Measurements from ENCODE around the gene TSPAN9. TPM values are rescaled to one million over a fixed set of nuclear protein-coding genes. Genes with fewer than 3 reads are reported as not detected.
A peak's percentile ranks its signal among the peaks of the same experiment; 100 is the strongest.

TSPAN9 gene
- total RNA-seq, 1 donor from 2014 or later = 114 TPM

- H3K4me3 Mint-ChIP-seq (ENCODE audit: unreplicated experiment) = peak overlapping the region; percentile 44
- peaks cover 74% of the 10 kb centered on the region for H3K4me1 Mint-ChIP-seq (ENCODE audit: unreplicated experiment)
- H3K27me3 Mint-ChIP-seq (ENCODE audit: unreplicated experiment) = no peaks in the 10 kb centered on the region
- H3K36me3 Mint-ChIP-seq (ENCODE audit: unreplicated experiment) = peaks cover 5% of the 10 kb centered on the region
- no peaks in the 10 kb centered on the region for H3K9me3 Mint-ChIP-seq (ENCODE audit: unreplicated experiment)
- H3K27ac Mint-ChIP-seq (ENCODE audit: unreplicated experiment) = peak overlapping the region; percentile 81
- TF ChIP-seq, protein P1, sequence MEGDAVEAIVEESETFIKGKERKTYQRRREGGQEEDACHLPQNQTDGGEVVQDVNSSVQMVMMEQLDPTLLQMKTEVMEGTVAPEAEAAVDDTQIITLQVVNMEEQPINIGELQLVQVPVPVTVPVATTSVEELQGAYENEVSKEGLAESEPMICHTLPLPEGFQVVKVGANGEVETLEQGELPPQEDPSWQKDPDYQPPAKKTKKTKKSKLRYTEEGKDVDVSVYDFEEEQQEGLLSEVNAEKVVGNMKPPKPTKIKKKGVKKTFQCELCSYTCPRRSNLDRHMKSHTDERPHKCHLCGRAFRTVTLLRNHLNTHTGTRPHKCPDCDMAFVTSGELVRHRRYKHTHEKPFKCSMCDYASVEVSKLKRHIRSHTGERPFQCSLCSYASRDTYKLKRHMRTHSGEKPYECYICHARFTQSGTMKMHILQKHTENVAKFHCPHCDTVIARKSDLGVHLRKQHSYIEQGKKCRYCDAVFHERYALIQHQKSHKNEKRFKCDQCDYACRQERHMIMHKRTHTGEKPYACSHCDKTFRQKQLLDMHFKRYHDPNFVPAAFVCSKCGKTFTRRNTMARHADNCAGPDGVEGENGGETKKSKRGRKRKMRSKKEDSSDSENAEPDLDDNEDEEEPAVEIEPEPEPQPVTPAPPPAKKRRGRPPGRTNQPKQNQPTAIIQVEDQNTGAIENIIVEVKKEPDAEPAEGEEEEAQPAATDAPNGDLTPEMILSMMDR (IDR thresholded peaks at IDR 0.05) = no peak
- no peak for DNase-seq (ENCODE audit: extremely low spot score, unreplicated experiment)
Measured at GRCh38 chr12:3132636-3133404, 55.6 kb downstream of the TSPAN9 start.

DNA sequence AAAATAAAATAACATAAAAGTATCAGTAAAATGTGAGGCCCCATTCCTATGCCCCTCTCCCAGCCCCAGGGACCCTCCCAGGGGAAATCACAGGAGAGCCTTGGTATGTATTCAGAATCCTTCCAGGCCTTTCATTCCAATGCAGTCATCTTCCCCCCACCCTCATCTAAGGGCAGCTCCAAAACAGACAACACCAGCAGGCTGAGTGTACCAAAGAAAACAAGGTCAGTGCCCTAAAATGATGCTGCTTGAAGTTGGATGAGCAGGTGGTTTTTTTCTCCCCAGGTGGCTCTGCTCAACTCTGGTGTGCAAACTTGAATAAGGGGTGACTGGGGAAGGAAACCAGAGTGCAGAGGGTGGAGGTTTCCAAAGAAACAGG, 56.2 kb downstream of the TSPAN9 start:
- TF ChIP-seq, protein P1 (IDR thresholded peaks at IDR 0.05) = no peak
- H3K36me3 Mint-ChIP-seq (ENCODE audit: unreplicated experiment) = peaks cover 5% of the 10 kb centered on the region
- H3K9me3 Mint-ChIP-seq (ENCODE audit: unreplicated experiment) = no peaks in the 10 kb centered on the region
- no peak overlapping the region for H3K4me3 Mint-ChIP-seq (ENCODE audit: unreplicated experiment)
- peak overlapping the region; percentile 81 for H3K27ac Mint-ChIP-seq (ENCODE audit: unreplicated experiment)
- H3K4me1 Mint-ChIP-seq (ENCODE audit: unreplicated experiment) = peaks cover 79% of the 10 kb centered on the region
- H3K27me3 Mint-ChIP-seq (ENCODE audit: unreplicated experiment) = no peaks in the 10 kb centered on the region
- DNase-seq (ENCODE audit: extremely low spot score, unreplicated experiment) = no peak

DNA sequence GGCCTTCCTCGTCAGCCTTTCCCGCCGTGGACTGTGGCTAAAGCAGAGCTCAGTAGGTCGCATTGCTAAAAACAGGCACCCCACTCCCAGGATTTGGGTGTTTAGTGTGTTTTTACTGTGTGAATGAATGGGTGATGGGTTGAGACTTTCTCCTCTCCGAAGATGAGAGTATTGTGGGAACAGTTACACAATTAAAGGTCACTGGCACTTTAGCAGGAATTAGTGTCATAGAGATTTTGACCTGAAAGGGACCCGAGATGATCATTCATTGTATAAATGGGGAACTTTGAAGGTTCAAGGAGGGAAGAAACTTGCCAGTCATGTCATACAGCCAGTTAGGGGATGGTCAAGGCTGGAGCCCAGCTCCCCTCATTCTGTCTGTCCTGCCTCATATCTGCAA, 56.9 kb downstream of the TSPAN9 start:
- TF ChIP-seq, protein P1 (IDR thresholded peaks at IDR 0.05) = no peak
- H3K4me1 Mint-ChIP-seq (ENCODE audit: unreplicated experiment) = peaks cover 86% of the 10 kb centered on the region
- H3K9me3 Mint-ChIP-seq (ENCODE audit: unreplicated experiment) = no peaks in the 10 kb centered on the region
- no peaks in the 10 kb centered on the region for H3K27me3 Mint-ChIP-seq (ENCODE audit: unreplicated experiment)
- DNase-seq (ENCODE audit: extremely low spot score, unreplicated experiment) = no peak
- H3K4me3 Mint-ChIP-seq (ENCODE audit: unreplicated experiment) = no peak overlapping the region
- H3K36me3 Mint-ChIP-seq (ENCODE audit: unreplicated experiment) = no peaks in the 10 kb centered on the region
- H3K27ac Mint-ChIP-seq (ENCODE audit: unreplicated experiment) = no peak overlapping the region

DNA sequence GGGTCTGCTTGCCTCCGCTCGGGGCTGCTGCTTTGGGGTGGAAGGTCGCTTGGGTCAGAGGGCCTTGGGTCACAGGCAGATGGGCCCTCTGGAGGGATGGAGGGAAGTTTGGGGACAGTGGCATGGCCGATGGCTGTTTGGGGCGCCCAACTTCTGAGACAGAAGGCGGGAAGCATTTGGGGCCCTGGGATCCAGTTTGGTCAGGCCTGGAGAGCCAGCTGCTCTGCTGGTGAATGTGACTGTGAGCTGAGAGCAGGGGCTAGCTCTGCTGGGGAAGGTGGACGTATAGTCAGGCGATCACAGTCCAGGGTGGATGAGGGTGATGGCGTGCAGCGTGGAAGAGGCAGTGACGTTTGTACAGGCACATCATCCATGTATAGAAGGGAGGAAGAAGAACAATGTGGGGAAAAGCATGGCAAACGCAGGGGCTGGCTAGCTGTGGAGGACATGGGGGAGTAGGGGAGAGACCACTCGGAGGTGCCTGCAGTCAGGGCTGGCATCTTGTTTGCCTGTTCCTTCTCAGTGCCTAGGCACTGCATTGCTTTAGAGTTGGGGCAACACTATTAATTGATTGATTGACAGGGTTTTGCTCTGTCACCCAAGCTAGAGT, 57.5 kb downstream of the TSPAN9 start:
- TF ChIP-seq, protein P1 (IDR thresholded peaks at IDR 0.05) = no peak
- Mint-ChIP-seq H3K27ac (ENCODE audit: unreplicated experiment) (no peak overlapping the region), H3K27me3 (ENCODE audit: unreplicated experiment) (no peaks in the 10 kb centered on the region), H3K9me3 (ENCODE audit: unreplicated experiment) (no peaks in the 10 kb centered on the region), H3K36me3 (ENCODE audit: unreplicated experiment) (no peaks in the 10 kb centered on the region), H3K4me1 (ENCODE audit: unreplicated experiment) (peaks cover 89% of the 10 kb centered on the region), H3K4me3 (ENCODE audit: unreplicated experiment) (no peak overlapping the region)
- DNase-seq (ENCODE audit: extremely low spot score, unreplicated experiment) = no peak
